Keratinocyte (primary cell): ENCODE data around the gene CTCF. TPM values are rescaled to one million over a fixed set of nuclear protein-coding genes. Genes with fewer than 3 reads are reported as not detected.

Experiments used
- DNase-seq: peaks from one replicate; pipeline ENCODE4 v3.0.0-alpha.2; 2011; ENCODE audit warnings: low read depth, missing footprints, low spot score
- FAIRE-seq: peaks from 2 replicates; lab custom pipeline; 2011; peaks lifted over from hg19 to GRCh38; lab: Jason Lieb, UNC
- H2AFZ ChIP-seq: 2 replicates; pipeline ENCODE4 v1.6.0; 2012; ENCODE audit warnings: low read length, control low read depth, inconsistent platforms; ENCODE audit not compliant: control insufficient read depth
- H3K27ac ChIP-seq: 2 replicates; pipeline ENCODE4 v1.5.1; 2011; ENCODE audit warnings: low read length; ENCODE audit not compliant: control insufficient read depth, insufficient read depth
- H3K27me3 ChIP-seq: 3 replicates; pipeline ENCODE4 v1.6.0; 2011; ENCODE audit warnings: low read length; ENCODE audit not compliant: control insufficient read depth, insufficient read depth; ENCODE audit errors: extremely low read depth
- H3K36me3 ChIP-seq, 2 experiments: 2 replicates in 1 of 2; 3 replicates in 1 of 2; pipeline ENCODE4 v1.5.1; 2011; ENCODE audit warnings: low read length in 2 of 2, mild to moderate bottlenecking in 1 of 2; ENCODE audit not compliant: control insufficient read depth in 2 of 2, insufficient read depth in 2 of 2; ENCODE audit errors: extremely low read depth in 1 of 2
- H3K4me1 ChIP-seq: 3 replicates; pipeline ENCODE4 v1.5.1; 2011; ENCODE audit warnings: low read length; ENCODE audit not compliant: control insufficient read depth, insufficient read depth; ENCODE audit errors: extremely low read depth
- H3K4me2 ChIP-seq: 3 replicates; pipeline ENCODE4 v1.6.0; 2011; ENCODE audit warnings: low read depth, low read length; ENCODE audit not compliant: control insufficient read depth, insufficient read depth; ENCODE audit errors: extremely low read depth
- H3K4me3 ChIP-seq, 3 experiments: fragments of 200-600 bp in 1 of 3; sonication (generic) in 1 of 3; 2 replicates in 2 of 3; 3 replicates in 1 of 3; pipeline ENCODE4 v1.5.1; 2011 to 2016; ENCODE audit warnings: low read length in 3 of 3, mild to moderate bottlenecking in 3 of 3, control low read depth in 2 of 3, inconsistent platforms in 1 of 3, low read depth in 1 of 3, mixed read lengths in 1 of 3, mixed run types in 1 of 3, moderate library complexity in 1 of 3; ENCODE audit not compliant: control insufficient read depth in 2 of 3, insufficient read depth in 2 of 3; ENCODE audit errors: extremely low read depth in 1 of 3
- H3K79me2 ChIP-seq: 2 replicates; pipeline ENCODE4 v1.6.0; 2012; ENCODE audit warnings: low read length; ENCODE audit not compliant: control insufficient read depth, insufficient read depth
- H3K9ac ChIP-seq: 3 replicates; pipeline ENCODE4 v1.6.0; 2011; ENCODE audit warnings: low read length; ENCODE audit not compliant: control insufficient read depth, insufficient read depth; ENCODE audit errors: extremely low read depth
- H3K9me1 ChIP-seq: 3 replicates; pipeline ENCODE4 v1.6.0; 2011; ENCODE audit warnings: low read length; ENCODE audit not compliant: control insufficient read depth, insufficient read depth; ENCODE audit errors: extremely low read depth
- H3K9me3 ChIP-seq: 2 replicates; pipeline ENCODE4 v1.5.1; 2012; ENCODE audit warnings: low read depth, low read length; ENCODE audit not compliant: control insufficient read depth
- H4K20me1 ChIP-seq: 3 replicates; pipeline ENCODE4 v1.6.0; 2011; ENCODE audit warnings: low read length; ENCODE audit not compliant: control insufficient read depth, insufficient read depth; ENCODE audit errors: extremely low read depth
- EZH2 ChIP-seq: IDR thresholded peaks from one replicate; pipeline ENCODE4 v1.6.1; 2012; ENCODE audit warnings: inconsistent platforms, mild to moderate bottlenecking, low read length, moderate library complexity
- dilution Hi-C: fragments of 300-500 bp; cut with MboI; formaldehyde crosslinking; loops from one replicate; pipeline ENCODE4 v1.7.0; 2020; ENCODE audit warnings: low sequenced_read_pairs; ENCODE audit not compliant: extremely low pct_ligation_motif_present
- polyA plus RNA-seq, 5 experiments: library from polyadenylated mRNA; depleted of rRNA in 3 of 5; stranded (reverse) in 3 of 5; stranded (forward) in 1 of 5; unstranded in 1 of 5; fragments of >200 nt; gene quantifications; 1 replicate in 1 of 5; 2 replicates in 3 of 5; 3 replicates in 1 of 5; pipeline versions ENCODE4 v1.2.1 to v1.2.3, GENCODE V29; 2011 to 2012; ENCODE audit warnings: missing spikeins in 2 of 5, low read depth in 1 of 5, low replicate concordance in 1 of 5
- TF ChIP-seq, protein P1 (sequence below), 3 experiments: IDR thresholded peaks in 1 of 3; conservative IDR thresholded peaks in 1 of 3; optimal IDR thresholded peaks in 1 of 3; 2 replicates in 2 of 3; 3 replicates in 1 of 3; pipeline versions ENCODE3 to v1.5.1; 2011; ENCODE audit warnings: low read length in 3 of 3, mild to moderate bottlenecking in 3 of 3, moderate library complexity in 2 of 3, control low read depth in 1 of 3, inconsistent platforms in 1 of 3; ENCODE audit not compliant: insufficient read depth in 2 of 3; ENCODE audit errors: extremely low read depth in 1 of 3

CTCF gene
- polyA plus RNA-seq, 1 donor (not counting 4 experiments of a cell fraction or from before 2014, with no cell fraction given), result 21.4 TPM

DNA sequence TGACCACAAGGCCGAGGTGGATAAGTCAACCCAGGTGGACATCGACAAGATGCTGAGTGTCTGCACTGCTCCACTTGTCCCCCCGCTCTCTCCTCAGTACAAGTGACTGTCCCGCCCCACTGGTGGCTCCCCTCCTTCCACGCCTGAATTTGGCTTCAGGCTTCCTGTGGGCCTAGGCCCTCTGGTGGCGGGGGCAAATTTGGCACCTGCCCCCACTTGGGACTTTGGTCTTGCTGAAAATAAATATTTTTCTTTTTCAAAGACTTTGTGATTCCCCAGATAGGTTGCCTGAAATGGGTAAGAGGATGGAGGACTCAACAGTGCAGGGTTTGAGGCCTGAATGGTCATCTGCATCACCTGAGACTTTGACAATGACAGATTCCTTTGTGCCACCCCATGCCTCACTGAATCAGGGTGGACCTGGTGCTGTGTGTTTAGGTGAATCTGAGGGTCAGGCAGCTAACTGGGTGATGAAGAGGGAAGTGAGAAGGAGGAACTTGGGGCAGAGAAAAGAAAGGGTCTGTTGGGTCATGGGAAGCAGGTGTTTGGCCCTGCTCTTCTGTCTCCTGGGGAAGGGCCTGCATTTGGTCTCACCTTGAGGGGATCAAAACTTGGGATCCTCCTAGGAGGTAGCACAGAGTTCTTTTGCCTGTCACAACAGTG lies 106.3 kb downstream of the CTCF start:
- H3K36me3 ChIP-seq, result no peaks in the 10 kb centered on the region
- no peaks in the 10 kb centered on the region for H4K20me1 ChIP-seq
- no peak overlapping the region for H2AFZ ChIP-seq
- H3K9me3 ChIP-seq, result no peaks in the 10 kb centered on the region
- no peak overlapping the region for H3K9ac ChIP-seq
- DNase-seq (no peak), FAIRE-seq (no peak)
- dilution Hi-C loops, result no loop called here
- no peaks in the 10 kb centered on the region for H3K9me1 ChIP-seq
- no peak overlapping the region for H3K4me3 ChIP-seq
- no peak overlapping the region for H3K4me2 ChIP-seq
- no peak overlapping the region for H3K27ac ChIP-seq
- no peaks in the 10 kb centered on the region for H3K27me3 ChIP-seq
- TF ChIP-seq, protein P1, sequence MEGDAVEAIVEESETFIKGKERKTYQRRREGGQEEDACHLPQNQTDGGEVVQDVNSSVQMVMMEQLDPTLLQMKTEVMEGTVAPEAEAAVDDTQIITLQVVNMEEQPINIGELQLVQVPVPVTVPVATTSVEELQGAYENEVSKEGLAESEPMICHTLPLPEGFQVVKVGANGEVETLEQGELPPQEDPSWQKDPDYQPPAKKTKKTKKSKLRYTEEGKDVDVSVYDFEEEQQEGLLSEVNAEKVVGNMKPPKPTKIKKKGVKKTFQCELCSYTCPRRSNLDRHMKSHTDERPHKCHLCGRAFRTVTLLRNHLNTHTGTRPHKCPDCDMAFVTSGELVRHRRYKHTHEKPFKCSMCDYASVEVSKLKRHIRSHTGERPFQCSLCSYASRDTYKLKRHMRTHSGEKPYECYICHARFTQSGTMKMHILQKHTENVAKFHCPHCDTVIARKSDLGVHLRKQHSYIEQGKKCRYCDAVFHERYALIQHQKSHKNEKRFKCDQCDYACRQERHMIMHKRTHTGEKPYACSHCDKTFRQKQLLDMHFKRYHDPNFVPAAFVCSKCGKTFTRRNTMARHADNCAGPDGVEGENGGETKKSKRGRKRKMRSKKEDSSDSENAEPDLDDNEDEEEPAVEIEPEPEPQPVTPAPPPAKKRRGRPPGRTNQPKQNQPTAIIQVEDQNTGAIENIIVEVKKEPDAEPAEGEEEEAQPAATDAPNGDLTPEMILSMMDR (optimal IDR thresholded peaks at IDR 0.05 in 1 of 3, IDR thresholded peaks at IDR 0.05 in 1 of 3, conservative IDR thresholded peaks at IDR 0.05 in 1 of 3; ENCODE audit: extremely low read depth in 1 of 3, insufficient read depth in 2 of 3, low read length in 3 of 3), result peak in 2 of 3 experiments; percentile 22 to 32
- no peak for TF ChIP-seq EZH2
- no peaks in the 10 kb centered on the region for H3K79me2 ChIP-seq
- peaks cover 15% of the 10 kb centered on the region for H3K4me1 ChIP-seq

DNA sequence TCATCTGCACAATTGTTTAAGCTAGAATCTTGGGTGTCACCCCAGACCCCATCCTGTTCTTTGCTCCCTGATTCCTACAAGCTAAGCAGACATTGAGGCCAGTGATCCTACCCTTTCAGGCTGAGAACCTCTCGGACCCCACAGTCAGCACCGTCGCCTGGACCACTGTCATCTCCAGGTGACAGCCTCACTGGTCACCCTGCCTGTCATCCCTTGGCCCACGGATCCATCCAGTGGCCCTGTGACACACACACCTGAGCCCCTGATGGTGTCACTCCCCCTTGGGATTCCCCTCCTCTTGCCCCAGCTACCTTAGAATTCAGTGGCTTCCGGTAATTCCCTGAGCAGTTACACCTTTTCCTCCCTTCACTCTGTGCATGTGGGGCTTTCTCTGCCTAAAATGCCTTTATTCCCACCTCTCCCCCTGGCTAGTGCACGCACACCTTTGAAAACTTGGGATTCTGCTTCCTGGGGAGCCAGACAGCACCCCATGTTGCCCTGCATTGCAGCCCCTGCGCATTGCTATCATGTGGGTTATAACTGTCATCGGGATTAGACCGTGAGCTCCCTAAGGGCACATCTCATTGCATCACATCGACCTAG lies 107.3 kb downstream of the CTCF start:
- no peaks in the 10 kb centered on the region for H3K79me2 ChIP-seq
- no peaks in the 10 kb centered on the region for H3K27me3 ChIP-seq
- H3K9ac ChIP-seq, result no peak overlapping the region
- dilution Hi-C loops, result no loop called here
- H3K36me3 ChIP-seq, result peaks cover 0 to 2% of the 10 kb centered on the region in 2 experiments
- H3K27ac ChIP-seq, result no peak overlapping the region
- H3K4me2 ChIP-seq, result no peak overlapping the region
- H2AFZ ChIP-seq, result no peak overlapping the region
- peaks cover 16% of the 10 kb centered on the region for H3K4me1 ChIP-seq
- no peak for DNase-seq
- H3K9me1 ChIP-seq, result no peaks in the 10 kb centered on the region
- H3K9me3 ChIP-seq, result no peaks in the 10 kb centered on the region
- H4K20me1 ChIP-seq, result no peaks in the 10 kb centered on the region
- FAIRE-seq, result no peak
- H3K4me3 ChIP-seq, result no peak overlapping the region
- TF ChIP-seq, protein P1 (optimal IDR thresholded peaks at IDR 0.05 in 1 of 3, IDR thresholded peaks at IDR 0.05 in 1 of 3, conservative IDR thresholded peaks at IDR 0.05 in 1 of 3; ENCODE audit: extremely low read depth in 1 of 3, insufficient read depth in 2 of 3, low read length in 3 of 3), result no peak
- no peak for TF ChIP-seq EZH2
